Mesenchymal stem cell (in vitro differentiated cells and primary cell): ENCODE data around the gene LCORL.

Experiments used
- DNase-seq: peaks from one replicate; pipeline ENCODE4 v3.0.0-alpha.2; 2013
- H2AFZ ChIP-seq: one replicate; pipeline ENCODE4 v1.6.1; 2013; ENCODE audit warnings: low read depth, mild to moderate bottlenecking, control low read depth, inconsistent platforms, low read length, moderate library complexity
- H2AK5ac ChIP-seq: 2 replicates; pipeline ENCODE4 v1.6.1; 2013; ENCODE audit warnings: low read length, moderate library complexity, mild to moderate bottlenecking, inconsistent platforms; ENCODE audit not compliant: severe bottlenecking
- H2BK120ac ChIP-seq: one replicate; pipeline ENCODE4 v1.6.1; 2013; ENCODE audit warnings: low read depth, mild to moderate bottlenecking, inconsistent platforms, low read length, moderate library complexity
- H2BK12ac ChIP-seq, 2 experiments: one replicate each; pipeline ENCODE4 v1.6.1; 2013; ENCODE audit warnings: inconsistent platforms in 2 of 2, low read length in 2 of 2, mild to moderate bottlenecking in 2 of 2, moderate library complexity in 2 of 2, control low read depth in 1 of 2
- H2BK15ac ChIP-seq: one replicate; pipeline ENCODE4 v1.6.1; 2013; ENCODE audit warnings: mild to moderate bottlenecking, low read depth, inconsistent platforms; ENCODE audit not compliant: poor library complexity, severe bottlenecking
- H2BK5ac ChIP-seq: 2 replicates; pipeline ENCODE4 v1.6.1; 2013; ENCODE audit warnings: low read depth, mild to moderate bottlenecking, low read length, control low read depth, inconsistent platforms; ENCODE audit not compliant: poor library complexity, severe bottlenecking
- H3K14ac ChIP-seq, 2 experiments: one replicate each; pipeline ENCODE4 v1.6.1; 2013; ENCODE audit warnings: inconsistent platforms in 2 of 2, low read length in 2 of 2, control low read depth in 1 of 2, mild to moderate bottlenecking in 1 of 2, moderate library complexity in 1 of 2
- H3K18ac ChIP-seq, 2 experiments: one replicate each; pipeline ENCODE4 v1.6.1; 2013; ENCODE audit warnings: inconsistent platforms in 2 of 2, low read length in 2 of 2, control low read depth in 1 of 2, low read depth in 1 of 2, mild to moderate bottlenecking in 1 of 2
- H3K23ac ChIP-seq, 2 experiments: one replicate each; pipeline ENCODE4 v1.6.1; 2013; ENCODE audit warnings: inconsistent platforms in 2 of 2, low read length in 2 of 2, mild to moderate bottlenecking in 2 of 2, moderate library complexity in 2 of 2, control low read depth in 1 of 2
- H3K27ac ChIP-seq: 2 replicates; pipeline ENCODE4 v1.5.1; 2013; ENCODE audit warnings: mild to moderate bottlenecking, moderate library complexity, low read length, control low read depth, inconsistent platforms; ENCODE audit not compliant: poor library complexity, severe bottlenecking
- H3K27me3 ChIP-seq, 2 experiments: 2 replicates each; pipeline versions ENCODE4 v1.6.1 to v1.7.0; 2013; ENCODE audit warnings: low read length in 2 of 2, mild to moderate bottlenecking in 2 of 2, moderate library complexity in 2 of 2, control low read depth in 1 of 2, inconsistent platforms in 1 of 2; ENCODE audit not compliant: control insufficient read depth in 1 of 2, insufficient read depth in 1 of 2
- H3K36me3 ChIP-seq, 2 experiments: 2 replicates each; pipeline versions ENCODE4 v1.6.1 to v1.7.0; 2013; ENCODE audit warnings: low read length in 2 of 2, control low read depth in 1 of 2, inconsistent platforms in 1 of 2, low read depth in 1 of 2, mild to moderate bottlenecking in 1 of 2; ENCODE audit not compliant: insufficient read depth in 2 of 2, control insufficient read depth in 1 of 2
- H3K4ac ChIP-seq, 2 experiments: one replicate each; pipeline ENCODE4 v1.6.1; 2013; ENCODE audit warnings: inconsistent platforms in 2 of 2, low read length in 2 of 2, mild to moderate bottlenecking in 2 of 2, moderate library complexity in 2 of 2, control low read depth in 1 of 2, low read depth in 1 of 2
- H3K4me1 ChIP-seq: 2 replicates; pipeline ENCODE4 v1.6.1; 2013; ENCODE audit warnings: low read depth, low read length, control low read depth; ENCODE audit not compliant: control insufficient read depth, insufficient read depth
- H3K4me2 ChIP-seq: 2 replicates; pipeline ENCODE4 v1.6.1; 2013; ENCODE audit warnings: low read length, mild to moderate bottlenecking, inconsistent platforms; ENCODE audit not compliant: poor library complexity, severe bottlenecking
- H3K4me3 ChIP-seq, 2 experiments: 2 replicates each; pipeline versions ENCODE4 v1.5.1 to v1.7.0; 2013; ENCODE audit warnings: low read length in 2 of 2, mild to moderate bottlenecking in 2 of 2, control low read depth in 1 of 2, low read depth in 1 of 2; ENCODE audit not compliant: insufficient read depth in 1 of 2
- H3K79me1 ChIP-seq: replicated peaks from 2 replicates; pipeline ENCODE4 v1.6.1; 2013; ENCODE audit warnings: mild to moderate bottlenecking, control low read depth, low read length, inconsistent platforms; ENCODE audit not compliant: poor library complexity, severe bottlenecking
- H3K9ac ChIP-seq: 2 replicates; pipeline ENCODE4 v1.7.0; 2013; ENCODE audit warnings: mild to moderate bottlenecking, low read length, moderate library complexity
- H3K9me3 ChIP-seq: 2 replicates; pipeline ENCODE4 v1.7.0; 2013; ENCODE audit warnings: mild to moderate bottlenecking, low read length; ENCODE audit not compliant: control insufficient read depth
- H4K8ac ChIP-seq: one replicate; pipeline ENCODE4 v1.6.1; 2013; ENCODE audit warnings: inconsistent platforms, mild to moderate bottlenecking, low read length, moderate library complexity
- H4K91ac ChIP-seq: one replicate; pipeline ENCODE4 v1.6.1; 2013; ENCODE audit warnings: mild to moderate bottlenecking, low read length, inconsistent platforms
- WGBS: methylation state at CpG from one replicate; pipeline ENCODE4 v1.1.7; 2013; ENCODE audit warnings: mixed read lengths; 5-methylcytosine and 5-hydroxymethylcytosine counted together

Gene LCORL

DNA sequence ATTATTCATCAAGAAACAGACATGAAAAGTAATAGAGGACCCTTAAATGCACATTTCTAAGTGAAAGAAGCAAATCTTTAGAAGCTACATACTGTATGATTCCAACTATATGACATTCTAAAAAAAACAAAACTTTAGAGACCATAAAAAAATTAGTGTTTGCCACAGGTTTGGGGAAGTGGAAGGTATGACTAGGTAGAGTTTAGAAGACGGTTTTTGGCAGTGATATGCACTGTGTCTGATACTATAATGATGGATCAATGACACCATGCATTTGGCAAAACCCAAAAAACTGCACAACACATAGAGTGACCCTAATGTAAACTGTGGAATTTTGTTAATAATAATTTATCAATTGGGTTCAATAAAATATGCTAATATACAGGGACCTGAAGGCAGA, 54.5 kb downstream of the LCORL start:
- Histone ChIP-seq H3K14ac (no peak overlapping the region), H4K91ac (no peak overlapping the region), H2BK12ac (no peak overlapping the region), H2BK120ac (no peak overlapping the region), H3K36me3 (no peaks in the 10 kb centered on the region), H3K4ac (no peak overlapping the region), H3K4me2 (no peak overlapping the region), H3K27me3 (no peaks in the 10 kb centered on the region), H3K9ac (no peak overlapping the region), H2AK5ac (no peak overlapping the region), H2BK5ac (no peak overlapping the region), H3K9me3 (no peaks in the 10 kb centered on the region), H2BK15ac (no peak overlapping the region), H3K4me1 (no peaks in the 10 kb centered on the region), H3K18ac (no peak overlapping the region), H3K23ac (no peak overlapping the region), H3K4me3 (no peak overlapping the region), H3K27ac (no peak overlapping the region), H4K8ac (no peak overlapping the region), H2AFZ (no peak overlapping the region), H3K79me1 (peaks cover 5% of the 10 kb centered on the region)
- DNase-seq = no peak
- 100% methylated on average over 1 of the region's 1 CpG for WGBS

DNA sequence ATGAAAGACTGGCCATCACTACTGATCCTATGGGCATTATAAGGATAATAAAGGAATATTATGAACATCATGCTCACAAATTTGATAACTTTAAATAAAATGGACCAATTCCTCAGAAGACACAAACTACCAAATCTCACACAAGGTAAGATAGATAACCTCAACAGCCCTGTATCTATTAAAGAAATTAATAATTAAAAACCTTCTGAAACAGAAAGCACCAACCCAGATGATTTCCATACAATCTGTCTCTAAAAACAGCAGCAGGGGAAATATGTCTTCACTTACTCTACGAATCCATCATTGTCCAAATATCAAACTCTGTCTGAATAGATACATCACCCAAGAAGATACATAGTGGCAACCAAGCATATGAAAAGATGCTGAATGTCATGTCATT, 55.2 kb downstream of the LCORL start:
- H2AFZ ChIP-seq = no peak overlapping the region
- peaks cover 5% of the 10 kb centered on the region for H3K79me1 ChIP-seq
- H3K4me1 ChIP-seq = no peaks in the 10 kb centered on the region
- H2AK5ac ChIP-seq = no peak overlapping the region
- no peak overlapping the region for H2BK5ac ChIP-seq
- no peak for DNase-seq
- H4K8ac ChIP-seq = no peak overlapping the region
- no peak overlapping the region for H2BK15ac ChIP-seq
- H4K91ac ChIP-seq = no peak overlapping the region
- no peak overlapping the region for H3K9ac ChIP-seq
- H3K36me3 ChIP-seq = peaks cover 0 to 4% of the 10 kb centered on the region in 2 experiments
- no peak overlapping the region for H3K4me3 ChIP-seq
- no peaks in the 10 kb centered on the region for H3K9me3 ChIP-seq
- H3K4me2 ChIP-seq = no peak overlapping the region
- H3K4ac ChIP-seq = no peak overlapping the region
- H3K27ac ChIP-seq = no peak overlapping the region
- no CpG with 5 or more reads among the region's 1 CpG for whole genome bisulfite sequencing
- H2BK12ac ChIP-seq = no peak overlapping the region
- H3K18ac ChIP-seq = no peak overlapping the region
- no peak overlapping the region for H3K14ac ChIP-seq
- no peaks in the 10 kb centered on the region for H3K27me3 ChIP-seq
- H2BK120ac ChIP-seq = no peak overlapping the region
- no peak overlapping the region for H3K23ac ChIP-seq

DNA sequence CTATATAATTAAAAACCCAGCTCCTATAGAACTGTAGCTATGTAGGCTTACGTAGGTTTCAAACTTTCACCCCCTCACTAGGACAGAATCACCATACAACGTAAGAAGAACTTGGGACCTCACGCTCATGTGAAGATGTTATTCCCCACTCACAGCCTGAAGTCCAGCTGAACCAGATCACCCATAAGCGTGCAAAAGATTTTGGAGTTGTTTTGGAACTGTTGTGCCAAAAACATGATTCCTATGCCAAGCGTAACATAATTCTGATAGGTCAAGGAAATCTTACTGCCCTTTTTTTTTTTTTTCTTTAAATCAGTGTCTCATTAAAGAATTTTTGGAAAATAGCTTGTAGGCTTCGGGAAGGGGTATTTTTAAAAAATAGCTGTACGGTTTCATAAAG, 57.0 kb downstream of the LCORL start:
- H3K4ac ChIP-seq = no peak overlapping the region
- H2BK120ac ChIP-seq = no peak overlapping the region
- no peak overlapping the region for H2AK5ac ChIP-seq
- no peak overlapping the region for H3K18ac ChIP-seq
- H3K36me3 ChIP-seq = peaks cover 0 to 16% of the 10 kb centered on the region in 2 experiments
- H2BK5ac ChIP-seq = no peak overlapping the region
- no peak overlapping the region for H3K4me3 ChIP-seq
- no peak overlapping the region for H2BK15ac ChIP-seq
- 100% methylated on average over 4 of the region's 7 CpGs for WGBS
- H4K91ac ChIP-seq = no peak overlapping the region
- no peaks in the 10 kb centered on the region for H3K4me1 ChIP-seq
- no peak overlapping the region for H2AFZ ChIP-seq
- no peaks in the 10 kb centered on the region for H3K27me3 ChIP-seq
- no peak overlapping the region for H4K8ac ChIP-seq
- H3K9ac ChIP-seq = no peak overlapping the region
- H3K14ac ChIP-seq = no peak overlapping the region
- no peak overlapping the region for H3K23ac ChIP-seq
- H3K4me2 ChIP-seq = no peak overlapping the region
- no peaks in the 10 kb centered on the region for H3K9me3 ChIP-seq
- H2BK12ac ChIP-seq = no peak overlapping the region
- H3K79me1 ChIP-seq = peaks cover 5% of the 10 kb centered on the region
- no peak for DNase-seq
- H3K27ac ChIP-seq = no peak overlapping the region

DNA sequence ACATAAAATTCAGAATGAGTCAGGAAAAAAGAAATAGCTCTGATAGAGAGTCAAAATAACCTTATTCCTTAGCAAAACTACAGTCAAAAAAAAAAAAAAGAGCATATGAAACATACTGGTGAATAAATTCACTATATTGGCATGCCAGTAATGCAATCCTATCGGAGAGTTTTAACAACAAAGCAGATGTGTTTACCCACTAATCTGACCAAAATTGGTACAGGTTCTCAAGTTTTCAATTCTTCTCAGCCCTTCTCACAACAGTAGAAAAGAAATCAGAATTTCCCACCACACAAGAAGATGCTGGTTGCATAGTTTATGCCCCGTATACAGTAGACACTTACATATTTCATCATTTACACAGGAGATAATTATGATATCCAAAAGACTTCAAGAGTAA, 59.4 kb downstream of the LCORL start:
- WGBS = 79% methylated on average over 1 of the region's 2 CpGs
- no peak overlapping the region for H4K8ac ChIP-seq

More for the DNA sequence above, 59.4 kb downstream of the LCORL start:
- Histone ChIP-seq H2BK15ac (no peak overlapping the region), H2BK12ac (no peak overlapping the region), H3K36me3 (peaks cover 0 to 21% of the 10 kb centered on the region in 2 experiments), H3K9me3 (no peaks in the 10 kb centered on the region), H3K27ac (no peak overlapping the region), H3K9ac (no peak overlapping the region), H3K27me3 (no peaks in the 10 kb centered on the region), H3K4me2 (no peak overlapping the region), H3K23ac (no peak overlapping the region), H3K14ac (no peak overlapping the region), H3K79me1 (peaks cover 5% of the 10 kb centered on the region), H2AFZ (no peak overlapping the region), H3K18ac (no peak overlapping the region), H2BK120ac (no peak overlapping the region), H3K4me1 (no peaks in the 10 kb centered on the region), H3K4ac (no peak overlapping the region), H3K4me3 (no peak overlapping the region), H4K91ac (no peak overlapping the region), H2BK5ac (no peak overlapping the region), H2AK5ac (no peak overlapping the region)
- no peak for DNase-seq
